ENCODE measurements around the gene RASA4.
"Not testable (repeated sequence)": the region's sequence is repeated elsewhere in the genome, so short reads cannot be mapped to it uniquely, and the experiment has no call there.

RASA4 gene

GRCh38 chr7:102527182-102527581 lies 89.4 kb downstream of the RASA4 start:
- H3K27ac ChIP-seq (ENCODE audit: insufficient read depth in 1 of 2, low read depth in 1 of 2, low read length in 2 of 2, poor library complexity in 1 of 2, severe bottlenecking in 2 of 2); POLR2A ChIA-PET; H3K4me3 ChIP-seq (ENCODE audit: control insufficient read depth in 1 of 7, extremely low read depth in 1 of 7, insufficient read depth in 4 of 7, low read depth in 2 of 7, low read length in 6 of 7); DNase-seq; H3K36me3 ChIP-seq (ENCODE audit: control insufficient read depth in 4 of 4, insufficient read depth in 4 of 4, low read length in 3 of 4); H3K4me1 ChIP-seq (ENCODE audit: control extremely low read depth in 1 of 4, control insufficient read depth in 4 of 4, insufficient read depth in 4 of 4, low read length in 3 of 4); H3K27me3 ChIP-seq (replicated peaks in 2 of 5; ENCODE audit: control insufficient read depth in 4 of 5, insufficient read depth in 5 of 5, low read length in 4 of 5); CTCF ChIA-PET; H3K9me3 ChIP-seq (ENCODE audit: control extremely low read depth in 1 of 5, control insufficient read depth in 4 of 5, insufficient read depth in 2 of 5, low read depth in 1 of 5, low read length in 4 of 5): not testable (repeated sequence)
- 100% methylated on average over 1 of the region's 8 CpGs for WGBS (ENCODE audit: insufficient coverage)

DNA sequence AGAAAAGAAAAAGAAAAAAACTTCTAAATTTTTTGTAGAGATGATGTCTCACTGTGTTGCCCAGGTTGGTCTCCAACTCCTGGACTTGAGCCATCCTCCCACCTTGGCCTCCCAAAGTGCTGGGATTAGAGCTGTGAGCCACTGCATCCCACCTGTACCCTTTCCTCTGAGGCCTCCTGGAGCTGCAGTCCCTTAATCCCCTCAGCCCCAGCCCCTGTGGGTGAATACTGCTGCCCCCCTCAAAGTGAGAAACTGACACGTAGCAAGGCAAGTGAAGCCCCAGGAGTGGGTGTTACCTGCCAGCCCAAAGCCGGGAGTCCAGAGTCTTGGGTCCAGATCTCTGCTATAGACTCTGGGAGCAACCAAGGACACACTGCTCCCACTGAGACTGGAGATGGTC lies 91.8 kb downstream of the RASA4 start:
- H3K36me3 ChIP-seq (ENCODE audit: control insufficient read depth in 4 of 4, insufficient read depth in 4 of 4, low read length in 3 of 4); H3K9me3 ChIP-seq (ENCODE audit: control extremely low read depth in 1 of 5, control insufficient read depth in 4 of 5, insufficient read depth in 2 of 5, low read depth in 1 of 5, low read length in 4 of 5); H3K4me1 ChIP-seq (ENCODE audit: control extremely low read depth in 1 of 4, control insufficient read depth in 4 of 4, insufficient read depth in 4 of 4, low read length in 3 of 4); POLR2A ChIA-PET; H3K27ac ChIP-seq (ENCODE audit: insufficient read depth in 1 of 2, low read depth in 1 of 2, low read length in 2 of 2, poor library complexity in 1 of 2, severe bottlenecking in 2 of 2); H3K27me3 ChIP-seq (replicated peaks in 2 of 5; ENCODE audit: control insufficient read depth in 4 of 5, insufficient read depth in 5 of 5, low read length in 4 of 5); DNase-seq; CTCF ChIA-PET; H3K4me3 ChIP-seq (ENCODE audit: control insufficient read depth in 1 of 7, extremely low read depth in 1 of 7, insufficient read depth in 4 of 7, low read depth in 2 of 7, low read length in 6 of 7): not testable (repeated sequence)
- no CpG with 5 or more reads among the region's 2 CpGs for WGBS (ENCODE audit: insufficient coverage)
